Transverse colon (tissue), 4 donors: ENCODE data around the gene LIN52. TPM values are rescaled to one million over a fixed set of nuclear protein-coding genes. Genes with fewer than 3 reads are reported as not detected.

Source experiments
- DNase-seq: peaks from one replicate; pipeline ENCODE4 v3.0.0-alpha.2; 2019
- H3K27ac ChIP-seq, 4 donors: fragments of 200-600 bp; sonication (generic); 2 replicates each; pipeline ENCODE4 v1.5.1; 2016 to 2018; ENCODE audit warnings: inconsistent platforms in 4 of 4
- H3K27me3 ChIP-seq: fragments of 200-600 bp; sonication (generic); 2 replicates; pipeline ENCODE4 v1.5.1; 2017; ENCODE audit warnings: inconsistent platforms
- H3K36me3 ChIP-seq, 4 donors: fragments of 200-600 bp; sonication (generic); 2 replicates each; pipeline ENCODE4 v1.5.1; 2017 to 2019; ENCODE audit warnings: inconsistent platforms in 4 of 4
- H3K4me1 ChIP-seq, 4 donors: fragments of 200-600 bp; sonication (generic); 2 replicates each; pipeline ENCODE4 v1.5.1; 2017 to 2020; ENCODE audit warnings: inconsistent platforms in 4 of 4
- H3K4me3 ChIP-seq, 4 donors: fragments of 200-600 bp; sonication (generic); 1 replicate in 1 of 4; 2 replicates in 3 of 4; pipeline versions ENCODE4 v1.5.1 to v1.6.1; 2017 to 2019; ENCODE audit warnings: inconsistent platforms in 4 of 4
- H3K9me3 ChIP-seq, 2 donors: fragments of 200-600 bp; sonication (generic); 2 replicates each; pipeline ENCODE4 v1.5.1; 2017 to 2019; ENCODE audit warnings: inconsistent platforms in 2 of 2
- EP300 ChIP-seq: sonication (generic); formaldehyde crosslinking; IDR thresholded peaks from one replicate; pipeline ENCODE4 v1.6.1; 2017; ENCODE audit warnings: antibody characterized with exemption, low read depth
- POLR2A ChIP-seq: fragments of 450-650 bp; IDR thresholded peaks from one replicate; pipeline ENCODE4 v1.6.1; 2016; ENCODE audit warnings: antibody characterized with exemption, mild to moderate bottlenecking, moderate library complexity
- POLR2AphosphoS5 ChIP-seq, 3 donors: sonication (generic); formaldehyde crosslinking; IDR thresholded peaks; one replicate each; pipeline ENCODE4 v1.6.1; 2016; ENCODE audit warnings: antibody characterized with exemption in 3 of 3
- WGBS, 2 donors: methylation state at CpG; one replicate each; pipeline ENCODE4 v1.1.5; 2018; ENCODE audit warnings: low coverage in 1 of 2; 5-methylcytosine and 5-hydroxymethylcytosine counted together
- in situ Hi-C, 4 donors: fragments of 200-750 bp; cut with MboI; loops; one replicate each; pipeline versions ENCODE4 v1.15.0 to v1.15.1; 2017; ENCODE audit warnings: low sequenced_read_pairs in 3 of 4, low pct_ligation_motif_present in 1 of 4, low pct_unique_long_range_greater_than_20kb in 1 of 4
- intact Hi-C: fragments of 100-400 bp; cut with DNase I; formaldehyde crosslinking; loops from one replicate; pipeline ENCODE4 v1.15.1; 2023; ENCODE audit warnings: low total_unique reads
- total RNA-seq, 4 donors: library from RNA; depleted of rRNA; stranded (reverse); fragments of >200 nt; gene quantifications; one replicate each; pipeline ENCODE4 v1.1.0, GENCODE V29; 2016
- TF ChIP-seq, protein P1 (sequence below), 5 experiments: fragments of 200-600 bp in 3 of 5; fragments of 450-650 bp in 2 of 5; sonication (generic) in 3 of 5; IDR thresholded peaks; 1 replicate in 2 of 5; 2 replicates in 3 of 5; pipeline ENCODE4 v1.5.1; 2016 to 2017; ENCODE audit warnings: antibody characterized with exemption in 5 of 5, inconsistent platforms in 3 of 5, mild to moderate bottlenecking in 2 of 5, moderate library complexity in 1 of 5

Gene LIN52
- total RNA-seq, 4 donors from 2014 or later = 1.1 to 5.4 (median 4.6) TPM

DNA sequence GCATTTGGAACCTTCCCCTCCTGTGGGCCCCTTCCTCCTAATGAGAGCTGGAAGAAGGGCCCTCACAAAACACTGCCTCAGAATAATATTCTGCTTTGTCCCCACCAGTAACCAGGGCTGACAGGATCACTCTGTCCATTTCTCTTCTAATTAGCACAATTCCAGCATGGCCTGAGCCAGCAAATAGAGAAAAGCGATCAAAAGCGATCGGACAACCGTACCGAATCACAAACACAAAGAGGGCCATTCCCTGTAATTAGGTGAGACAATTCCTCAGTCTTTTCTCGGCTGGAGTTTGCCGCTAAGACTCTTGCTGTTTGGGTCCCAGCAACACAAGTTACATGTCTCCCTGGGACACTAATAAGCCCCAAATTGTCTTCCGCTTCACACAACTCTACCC is 118.9 kb downstream of the LIN52 start:
- in situ Hi-C loops = no loop called here
- 95% methylated on average over 8 of the region's 8 CpGs; no CpG with 5 or more reads in 1 of the 2 donors for WGBS, 2 donors
- no peaks in the 10 kb centered on the region for H3K9me3 ChIP-seq
- no peak for DNase-seq
- H3K27me3 ChIP-seq = no peaks in the 10 kb centered on the region
- no peaks in the 10 kb centered on the region for H3K36me3 ChIP-seq
- no peak overlapping the region for H3K4me3 ChIP-seq
- no peak overlapping the region for H3K27ac ChIP-seq
- no peak for TF ChIP-seq EP300
- no peak for TF ChIP-seq POLR2AphosphoS5 (IDR thresholded peaks at IDR 0.05)
- TF ChIP-seq POLR2A = no peak
- TF ChIP-seq, protein P1, sequence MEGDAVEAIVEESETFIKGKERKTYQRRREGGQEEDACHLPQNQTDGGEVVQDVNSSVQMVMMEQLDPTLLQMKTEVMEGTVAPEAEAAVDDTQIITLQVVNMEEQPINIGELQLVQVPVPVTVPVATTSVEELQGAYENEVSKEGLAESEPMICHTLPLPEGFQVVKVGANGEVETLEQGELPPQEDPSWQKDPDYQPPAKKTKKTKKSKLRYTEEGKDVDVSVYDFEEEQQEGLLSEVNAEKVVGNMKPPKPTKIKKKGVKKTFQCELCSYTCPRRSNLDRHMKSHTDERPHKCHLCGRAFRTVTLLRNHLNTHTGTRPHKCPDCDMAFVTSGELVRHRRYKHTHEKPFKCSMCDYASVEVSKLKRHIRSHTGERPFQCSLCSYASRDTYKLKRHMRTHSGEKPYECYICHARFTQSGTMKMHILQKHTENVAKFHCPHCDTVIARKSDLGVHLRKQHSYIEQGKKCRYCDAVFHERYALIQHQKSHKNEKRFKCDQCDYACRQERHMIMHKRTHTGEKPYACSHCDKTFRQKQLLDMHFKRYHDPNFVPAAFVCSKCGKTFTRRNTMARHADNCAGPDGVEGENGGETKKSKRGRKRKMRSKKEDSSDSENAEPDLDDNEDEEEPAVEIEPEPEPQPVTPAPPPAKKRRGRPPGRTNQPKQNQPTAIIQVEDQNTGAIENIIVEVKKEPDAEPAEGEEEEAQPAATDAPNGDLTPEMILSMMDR (IDR thresholded peaks at IDR 0.05) = no peak
- H3K4me1 ChIP-seq = no peaks in the 10 kb centered on the region
- intact Hi-C loops = no loop called here

DNA sequence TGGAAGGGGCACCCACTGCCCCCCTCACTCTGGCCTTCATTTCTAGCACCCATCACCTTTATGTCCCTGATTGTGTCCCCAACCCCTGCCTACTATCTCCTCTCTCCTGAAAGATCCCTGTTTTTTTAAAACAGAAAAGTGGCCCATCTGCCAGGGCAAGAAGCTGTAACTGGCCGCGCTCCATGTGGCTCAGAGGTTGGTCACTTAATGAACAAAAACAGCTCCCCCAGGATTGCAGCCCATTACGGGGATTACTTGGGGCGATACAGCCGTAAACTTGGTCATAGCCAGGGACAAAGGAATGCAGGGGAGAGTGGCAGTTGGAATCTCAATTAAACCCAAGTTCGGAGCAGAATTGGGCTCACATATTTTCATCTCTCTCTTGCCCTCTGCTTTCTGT is 119.7 kb downstream of the LIN52 start:
- no peak overlapping the region for H3K27ac ChIP-seq
- H3K4me1 ChIP-seq = no peaks in the 10 kb centered on the region
- intact Hi-C loops = no loop called here
- H3K36me3 ChIP-seq = no peaks in the 10 kb centered on the region
- no peaks in the 10 kb centered on the region for H3K9me3 ChIP-seq
- 76 to 93% methylated on average over 3 to 6 of the region's 6 CpGs for WGBS, 2 donors
- DNase-seq = no peak
- H3K27me3 ChIP-seq = no peaks in the 10 kb centered on the region
- TF ChIP-seq, protein P1 (IDR thresholded peaks at IDR 0.05) = no peak
- no peak for TF ChIP-seq EP300
- no peak for TF ChIP-seq POLR2A
- no peak for TF ChIP-seq POLR2AphosphoS5 (IDR thresholded peaks at IDR 0.05)
- in situ Hi-C loops = no loop called here
- H3K4me3 ChIP-seq = no peak overlapping the region

DNA sequence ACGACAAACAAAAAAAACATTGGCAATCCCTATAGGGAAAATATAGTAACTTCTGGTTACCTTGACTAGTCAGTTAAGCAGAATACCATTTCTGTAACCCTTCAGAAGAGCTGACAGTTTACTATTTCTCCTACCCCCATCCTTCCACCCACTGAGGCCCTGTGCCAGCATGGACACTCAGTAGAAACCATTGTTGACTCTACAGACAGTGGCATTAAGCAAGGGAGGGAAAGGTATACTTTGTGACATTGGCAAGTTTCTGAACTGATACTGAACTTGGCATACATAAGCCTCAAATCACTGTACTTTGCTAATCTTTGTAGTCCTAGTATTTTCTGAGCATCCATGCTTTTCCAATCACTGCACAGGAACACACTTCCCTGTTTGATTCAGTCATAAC is 121.1 kb downstream of the LIN52 start:
- Histone ChIP-seq H3K36me3 (no peaks in the 10 kb centered on the region), H3K27ac (no peak overlapping the region), H3K27me3 (no peaks in the 10 kb centered on the region), H3K4me3 (no peak overlapping the region), H3K9me3 (no peaks in the 10 kb centered on the region), H3K4me1 (no peaks in the 10 kb centered on the region)
- TF ChIP-seq, protein P1 (IDR thresholded peaks at IDR 0.05) = no peak
- TF ChIP-seq POLR2A (no peak), EP300 (no peak), POLR2AphosphoS5 (IDR thresholded peaks at IDR 0.05) (no peak)
- 86 to 88% methylated on average over 1 of the region's 1 CpG for WGBS, 2 donors
- intact Hi-C loops = no loop called here
- in situ Hi-C loops = no loop called here
- no peak for DNase-seq

DNA sequence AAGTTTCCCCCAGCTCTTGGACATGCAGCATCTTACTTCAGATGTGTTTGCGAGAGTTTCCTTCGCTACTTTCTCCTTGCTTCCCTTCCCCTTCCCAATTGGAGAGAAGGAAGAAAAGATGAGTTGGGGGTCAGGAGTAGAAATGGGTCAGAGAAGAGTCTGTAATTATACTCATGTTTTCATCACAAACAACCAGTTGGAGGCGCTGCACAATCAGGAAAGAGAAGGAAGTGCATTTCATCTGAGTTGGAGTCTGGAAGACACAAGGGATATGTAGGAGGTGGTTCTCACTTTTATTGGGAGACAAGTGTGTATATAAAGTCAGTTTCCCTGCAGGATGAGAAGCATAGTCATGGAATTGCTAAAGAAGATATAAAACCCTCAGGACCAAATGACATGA is 123.2 kb downstream of the LIN52 start:
- no peaks in the 10 kb centered on the region for H3K27me3 ChIP-seq
- no peaks in the 10 kb centered on the region for H3K36me3 ChIP-seq
- no peak for TF ChIP-seq POLR2AphosphoS5 (IDR thresholded peaks at IDR 0.05)
- no peak for TF ChIP-seq POLR2A
- TF ChIP-seq EP300 = no peak
- TF ChIP-seq, protein P1 (IDR thresholded peaks at IDR 0.05) = no peak
- intact Hi-C loops = no loop called here
- in situ Hi-C loops = no loop called here
- H3K4me3 ChIP-seq = no peak overlapping the region
- H3K4me1 ChIP-seq = no peaks in the 10 kb centered on the region
- no peak for DNase-seq
- 56 to 89% methylated on average over 1 to 3 of the region's 3 CpGs for WGBS, 2 donors
- no peak overlapping the region for H3K27ac ChIP-seq
- H3K9me3 ChIP-seq = no peaks in the 10 kb centered on the region
